GM20000 (cell line): ENCODE measurements around the gene LIPH.
"Not testable (repeated sequence)": the region's sequence is repeated elsewhere in the genome, so short reads cannot be mapped to it uniquely, and the experiment has no call there.

Experiments used
- DNase-seq: peaks from one replicate; pipeline ENCODE4 v3.0.0; 2012; ENCODE audit warnings: low spot score
- TF ChIP-seq, protein P1 (sequence below): IDR thresholded peaks from 2 replicates; pipeline ENCODE4 v1.5.1; 2012; ENCODE audit warnings: mild to moderate bottlenecking, control low read depth; ENCODE audit errors: extremely low read depth, missing control alignments

LIPH gene

GRCh38 chr3:185470323-185470722 is 82.1 kb downstream of the LIPH start:
- no peak for DNase-seq
- TF ChIP-seq, protein P1, sequence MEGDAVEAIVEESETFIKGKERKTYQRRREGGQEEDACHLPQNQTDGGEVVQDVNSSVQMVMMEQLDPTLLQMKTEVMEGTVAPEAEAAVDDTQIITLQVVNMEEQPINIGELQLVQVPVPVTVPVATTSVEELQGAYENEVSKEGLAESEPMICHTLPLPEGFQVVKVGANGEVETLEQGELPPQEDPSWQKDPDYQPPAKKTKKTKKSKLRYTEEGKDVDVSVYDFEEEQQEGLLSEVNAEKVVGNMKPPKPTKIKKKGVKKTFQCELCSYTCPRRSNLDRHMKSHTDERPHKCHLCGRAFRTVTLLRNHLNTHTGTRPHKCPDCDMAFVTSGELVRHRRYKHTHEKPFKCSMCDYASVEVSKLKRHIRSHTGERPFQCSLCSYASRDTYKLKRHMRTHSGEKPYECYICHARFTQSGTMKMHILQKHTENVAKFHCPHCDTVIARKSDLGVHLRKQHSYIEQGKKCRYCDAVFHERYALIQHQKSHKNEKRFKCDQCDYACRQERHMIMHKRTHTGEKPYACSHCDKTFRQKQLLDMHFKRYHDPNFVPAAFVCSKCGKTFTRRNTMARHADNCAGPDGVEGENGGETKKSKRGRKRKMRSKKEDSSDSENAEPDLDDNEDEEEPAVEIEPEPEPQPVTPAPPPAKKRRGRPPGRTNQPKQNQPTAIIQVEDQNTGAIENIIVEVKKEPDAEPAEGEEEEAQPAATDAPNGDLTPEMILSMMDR: no peak

DNA sequence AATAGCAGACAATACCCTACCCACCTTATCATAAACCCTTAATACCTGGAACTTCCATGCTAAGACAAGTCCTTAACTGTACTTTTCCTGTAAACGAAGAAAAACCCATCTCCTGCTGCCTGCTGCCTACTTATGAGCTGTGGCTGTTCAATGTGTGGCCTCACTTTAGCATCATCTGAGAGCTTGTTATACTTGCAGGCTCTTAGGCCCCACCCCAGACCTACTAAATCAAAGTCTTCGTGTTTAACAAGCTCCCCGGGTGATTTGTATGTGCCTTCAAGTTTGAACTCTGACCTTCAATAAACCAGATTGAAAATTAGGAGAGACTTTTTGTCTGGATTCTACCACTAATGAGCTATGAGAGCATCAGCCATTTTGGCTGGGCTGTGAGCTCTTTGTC is 82.8 kb downstream of the LIPH start:
- TF ChIP-seq, protein P1: no peak
- DNase-seq: no peak

DNA sequence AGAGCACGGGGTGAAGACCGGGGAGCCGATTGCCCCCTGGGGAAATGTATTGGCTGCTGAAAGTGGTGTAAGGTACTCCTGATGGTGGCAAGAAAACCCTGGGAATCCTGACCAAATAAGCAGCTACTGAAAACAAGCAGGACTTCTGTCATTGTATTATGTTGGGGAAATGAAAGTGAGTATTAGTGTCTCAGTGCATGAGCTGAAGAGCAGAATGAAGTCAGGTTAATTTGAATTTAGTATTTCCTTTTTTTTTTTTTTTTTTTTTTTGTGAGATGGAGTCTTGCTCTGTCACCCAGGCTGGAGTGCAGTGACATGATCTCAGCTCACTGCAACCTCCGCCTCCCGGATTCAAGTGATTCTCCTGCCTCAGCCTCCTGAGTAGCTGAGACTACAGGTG is 86.3 kb downstream of the LIPH start:
- DNase-seq: not testable (repeated sequence)

DNA sequence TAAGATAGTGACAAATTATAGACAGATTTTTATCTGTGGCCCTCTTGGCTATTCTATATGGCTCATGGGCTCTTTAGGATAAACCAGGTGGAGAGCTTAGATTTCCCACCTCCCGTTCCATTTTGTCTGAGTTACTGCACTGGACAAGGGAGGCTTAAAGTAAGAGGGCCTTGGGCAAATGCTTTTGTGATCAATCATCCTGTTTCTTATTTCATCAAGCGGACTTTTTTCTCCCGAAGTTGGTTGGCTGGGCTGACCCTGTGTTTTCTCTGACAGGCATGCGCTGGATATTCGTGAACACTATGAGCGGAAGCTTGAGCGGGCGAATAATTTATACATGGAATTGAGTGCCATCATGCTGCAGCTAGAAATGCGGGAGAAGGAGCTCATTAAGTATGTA is 86.9 kb downstream of the LIPH start:
- DNase-seq: no peak
- TF ChIP-seq, protein P1: no peak

- peak; percentile 9 for DNase-seq
Measured at GRCh38 chr3:185460719-185461350, 91.6 kb downstream of the LIPH start.

DNA sequence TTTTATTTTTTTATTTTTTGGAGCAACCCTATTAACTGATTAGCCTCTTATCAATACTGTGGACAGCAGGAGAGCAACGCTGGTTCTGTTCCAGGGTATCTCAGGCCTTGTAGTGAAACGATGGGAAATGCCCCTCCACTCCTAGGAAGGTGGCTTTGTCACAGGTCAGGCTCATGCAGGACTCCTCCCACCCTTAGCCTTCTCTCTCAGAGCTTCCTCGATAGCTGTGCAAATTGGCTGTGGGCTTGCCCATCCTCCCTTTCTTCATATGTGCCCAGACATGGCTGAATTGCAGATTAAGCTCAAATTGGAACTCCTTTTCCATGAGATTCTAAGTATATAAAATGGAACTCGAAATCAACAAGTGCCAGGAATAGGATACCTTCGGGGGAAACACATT is 92.1 kb downstream of the LIPH start:
- DNase-seq: no peak
- TF ChIP-seq, protein P1: no peak

More at GRCh38 chr3:185460719-185461350, 91.6 kb downstream of the LIPH start:
- TF ChIP-seq, protein P1: no peak

GRCh38 chr3:185457376-185457775 is 95.0 kb downstream of the LIPH start:
- TF ChIP-seq, protein P1: no peak
- no peak for DNase-seq
